ENCODE results near the gene MME. TPM values are rescaled to one million over a fixed set of nuclear protein-coding genes. Genes with fewer than 3 reads are reported as not detected.

The MME gene
- total RNA-seq, 1 experiment from 2014 or later, result 0.52 TPM

GRCh38 chr3:155080692-155081091 is 573 bp downstream of the MME start:
- Mint-ChIP-seq H3K27me3 (ENCODE audit: insufficient read depth, unreplicated experiment) (peaks cover 19% of the 10 kb centered on the region), H3K4me3 (ENCODE audit: unreplicated experiment) (peak overlapping the region; percentile 67), H3K4me1 (ENCODE audit: low read depth, unreplicated experiment) (peaks cover 15% of the 10 kb centered on the region), H3K36me3 (ENCODE audit: insufficient read depth, unreplicated experiment) (no peaks in the 10 kb centered on the region), H3K27ac (ENCODE audit: unreplicated experiment) (no peak overlapping the region), H3K9me3 (ENCODE audit: unreplicated experiment) (peaks cover 1% of the 10 kb centered on the region)
- H3K36me3 ChIP-seq (ENCODE audit: control insufficient read depth, insufficient read depth, low read length), result no peaks in the 10 kb centered on the region
- peaks cover 6% of the 10 kb centered on the region; the same call in 1 of the 2 replicates for H3K4me1 ChIP-seq
- DNase-seq, result no peak
- no TSS peak for BruUV-seq (replicated peaks)
- H3K4me3 ChIP-seq (ENCODE audit: low read depth, low read length), result no peak overlapping the region
- no peak for TF ChIP-seq CTCF (IDR thresholded peaks at IDR 0.05; ENCODE audit: insufficient read depth in 1 of 2, low read depth in 1 of 2, low read length in 1 of 2, severe bottlenecking in 1 of 2, unreplicated experiment in 1 of 2)
- intact Hi-C loops (cut with micrococcal nuclease; ENCODE audit: unreplicated experiment), result loop anchor here (5.0 to 10.0 kb wide), 2 partner anchors 57 to 244 kb away; no protein-coding TSS in a partner anchor
- peaks cover under 1% of the 10 kb centered on the region; the same call in 1 of the 2 replicates for H3K9me3 ChIP-seq
- CTCF ChIA-PET, result no interaction called here
- POLR2A ChIA-PET, result no interaction called here
- peaks cover 1% of the 10 kb centered on the region; the same call in 1 of the 2 replicates for H3K27me3 ChIP-seq (replicated peaks; ENCODE audit: control insufficient read depth, insufficient read depth, low read length)

DNA sequence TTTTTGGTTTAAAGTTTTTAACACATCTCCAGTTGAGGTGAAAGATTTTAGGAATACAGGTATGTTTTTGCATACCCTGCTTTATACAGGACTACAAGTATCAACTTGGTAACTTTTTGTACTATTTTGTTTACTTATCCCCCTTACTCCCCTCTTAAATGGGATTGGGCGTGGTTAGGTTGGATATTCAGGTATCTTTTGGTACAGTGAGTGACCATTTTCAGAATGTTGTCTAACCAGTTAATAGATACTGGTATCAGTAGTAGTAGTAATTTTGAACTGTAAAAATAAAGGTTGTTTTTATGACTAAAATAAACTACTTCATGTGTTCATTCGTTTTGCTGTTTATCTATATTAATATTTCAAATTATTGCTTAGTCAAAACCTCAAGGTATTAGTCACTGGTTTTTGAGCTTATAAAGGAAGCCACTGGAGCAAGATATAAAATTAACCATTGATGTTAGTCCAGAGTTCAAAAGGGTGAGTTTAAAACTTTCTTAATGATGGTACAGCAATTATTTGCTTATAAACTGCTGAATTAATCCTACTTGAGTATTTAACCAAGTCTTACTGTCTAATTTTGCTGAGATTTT is 3.3 kb downstream of the MME start:
- TF ChIP-seq CTCF (IDR thresholded peaks at IDR 0.05; ENCODE audit: insufficient read depth in 1 of 2, low read depth in 1 of 2, low read length in 1 of 2, severe bottlenecking in 1 of 2, unreplicated experiment in 1 of 2), result no peak
- Histone ChIP-seq H3K9me3 (no peaks in the 10 kb centered on the region), H3K27me3 (replicated peaks; ENCODE audit: control insufficient read depth, insufficient read depth, low read length) (peaks cover 1% of the 10 kb centered on the region; the same call in 1 of the 2 replicates), H3K4me3 (ENCODE audit: low read depth, low read length) (no peak overlapping the region), H3K36me3 (ENCODE audit: control insufficient read depth, insufficient read depth, low read length) (no peaks in the 10 kb centered on the region), H3K4me1 (peaks cover 6% of the 10 kb centered on the region; the same call in 1 of the 2 replicates)
- H3K36me3 Mint-ChIP-seq (ENCODE audit: insufficient read depth, unreplicated experiment), result no peaks in the 10 kb centered on the region
- POLR2A ChIA-PET, result no interaction called here
- peaks cover 23% of the 10 kb centered on the region for H3K27me3 Mint-ChIP-seq (ENCODE audit: insufficient read depth, unreplicated experiment)
- intact Hi-C loops (cut with micrococcal nuclease; ENCODE audit: unreplicated experiment), result loop anchor here (5.0 to 10.0 kb wide), 2 partner anchors 54 to 241 kb away; no protein-coding TSS in a partner anchor
- H3K4me3 Mint-ChIP-seq (ENCODE audit: unreplicated experiment), result no peak overlapping the region
- BruUV-seq (replicated peaks), result no TSS peak
- no peak for DNase-seq
- no peaks in the 10 kb centered on the region for H3K9me3 Mint-ChIP-seq (ENCODE audit: unreplicated experiment)
- peaks cover 15% of the 10 kb centered on the region for H3K4me1 Mint-ChIP-seq (ENCODE audit: low read depth, unreplicated experiment)
- CTCF ChIA-PET, result no interaction called here
- H3K27ac Mint-ChIP-seq (ENCODE audit: unreplicated experiment), result no peak overlapping the region

- no peak for DNase-seq
- H3K27ac Mint-ChIP-seq (ENCODE audit: unreplicated experiment), result no peak overlapping the region
- H3K36me3 Mint-ChIP-seq (ENCODE audit: insufficient read depth, unreplicated experiment), result no peaks in the 10 kb centered on the region
- no peak overlapping the region for H3K4me3 ChIP-seq (ENCODE audit: low read depth, low read length)
- ChIA-PET POLR2A (no interaction called here), CTCF (no interaction called here)
- H3K36me3 ChIP-seq (ENCODE audit: control insufficient read depth, insufficient read depth, low read length), result no peaks in the 10 kb centered on the region
- H3K27me3 ChIP-seq (replicated peaks; ENCODE audit: control insufficient read depth, insufficient read depth, low read length), result peaks cover 1% of the 10 kb centered on the region; the same call in 1 of the 2 replicates
- no TSS peak for BruUV-seq (replicated peaks)
- H3K27me3 Mint-ChIP-seq (ENCODE audit: insufficient read depth, unreplicated experiment), result peaks cover 16% of the 10 kb centered on the region
- no peak for TF ChIP-seq CTCF (IDR thresholded peaks at IDR 0.05; ENCODE audit: insufficient read depth in 1 of 2, low read depth in 1 of 2, low read length in 1 of 2, severe bottlenecking in 1 of 2, unreplicated experiment in 1 of 2)
- H3K9me3 ChIP-seq, result no peaks in the 10 kb centered on the region
- peaks cover 6% of the 10 kb centered on the region; the same call in 1 of the 2 replicates for H3K4me1 ChIP-seq
- H3K4me3 Mint-ChIP-seq (ENCODE audit: unreplicated experiment), result no peak overlapping the region
- H3K4me1 Mint-ChIP-seq (ENCODE audit: low read depth, unreplicated experiment), result peaks cover 8% of the 10 kb centered on the region
- no peaks in the 10 kb centered on the region for H3K9me3 Mint-ChIP-seq (ENCODE audit: unreplicated experiment)
- intact Hi-C loops (cut with micrococcal nuclease; ENCODE audit: unreplicated experiment), result loop anchor here (5.0 to 10.0 kb wide), 2 partner anchors 53 to 240 kb away; no protein-coding TSS in a partner anchor
Observed at GRCh38 chr3:155084567-155084966, 4.4 kb downstream of the MME start.

All from Caco-2 (cell line).